HEK293 (cell line): Measurements from ENCODE around the gene CSTA.

Source experiments
- CTCF ChIA-PET: fragments of 350-600 bp; formaldehyde crosslinking; extraction: SDS; loops from one replicate; lab custom pipeline; 2021; ENCODE audit warnings: antibody characterized with exemption; lab: Yijun Ruan, JAX
- POLR2A ChIA-PET: fragments of 300-600 bp; formaldehyde crosslinking; extraction: SDS; loops from one replicate; lab custom pipeline; 2020; ENCODE audit warnings: antibody characterized with exemption, inconsistent platforms; lab: Yijun Ruan, JAX
- H3K27ac ChIP-seq: fragments of 200-500 bp; sonication (Bioruptor generic); 2 replicates; pipeline ENCODE4 v1.5.1; 2014; ENCODE audit warnings: low read depth, low read length, control low read depth, inconsistent platforms; ENCODE audit errors: extremely low read depth
- H3K36me3 ChIP-seq, 2 experiments: fragments of 200-500 bp in 1 of 2; sonication (Bioruptor generic) in 1 of 2; 1 replicate in 1 of 2; 2 replicates in 1 of 2; pipeline ENCODE4 v1.5.1; 2014 to 2017; ENCODE audit warnings: inconsistent platforms in 2 of 2, low read length in 2 of 2; ENCODE audit not compliant: control insufficient read depth in 2 of 2, insufficient read depth in 1 of 2
- H3K4me1 ChIP-seq: fragments of 200-500 bp; sonication (Bioruptor generic); 2 replicates; pipeline ENCODE4 v1.5.1; 2014; ENCODE audit warnings: mild to moderate bottlenecking, low read length, inconsistent platforms; ENCODE audit not compliant: control insufficient read depth, insufficient read depth
- H3K4me3 ChIP-seq: 2 replicates; pipeline ENCODE4 v1.5.1; 2011; ENCODE audit warnings: low read depth, mild to moderate bottlenecking, control low read depth, low read length, moderate library complexity
- H3K9me3 ChIP-seq: fragments of 200-500 bp; sonication (Bioruptor generic); 2 replicates; pipeline ENCODE4 v1.5.1; 2014; ENCODE audit warnings: low read depth, low read length, inconsistent platforms; ENCODE audit not compliant: control insufficient read depth, insufficient read depth
- KLF1 ChIP-seq: fragments of 450-650 bp; formaldehyde crosslinking; IDR thresholded peaks from 2 replicates; pipeline ENCODE4 v1.5.1; 2016; ENCODE audit warnings: missing biosample characterization, missing genetic modification characterization
- ZBTB17 ChIP-seq: fragments of 450-650 bp; formaldehyde crosslinking; IDR thresholded peaks from 2 replicates; pipeline ENCODE4 v1.5.1; 2016; ENCODE audit warnings: missing biosample characterization, missing genetic modification characterization
- ZNF146 ChIP-seq: fragments of 450-650 bp; formaldehyde crosslinking; IDR thresholded peaks from 2 replicates; pipeline ENCODE4 v1.5.1; 2016; ENCODE audit warnings: missing biosample characterization, missing genetic modification characterization
- ZNF223 ChIP-seq: fragments of 450-650 bp; formaldehyde crosslinking; IDR thresholded peaks from 2 replicates; pipeline ENCODE4 v1.5.1; 2016; ENCODE audit warnings: missing biosample characterization, missing genetic modification characterization
- ZNF548 ChIP-seq: fragments of 450-650 bp; formaldehyde crosslinking; IDR thresholded peaks from 2 replicates; pipeline ENCODE4 v1.5.1; 2016; ENCODE audit warnings: missing biosample characterization, missing genetic modification characterization
- ZNF610 ChIP-seq: fragments of 450-650 bp; formaldehyde crosslinking; IDR thresholded peaks from 2 replicates; pipeline ENCODE4 v1.5.1; 2016; ENCODE audit warnings: missing biosample characterization, missing genetic modification characterization, borderline replicate concordance
- ZNF654 ChIP-seq: fragments of 450-650 bp; formaldehyde crosslinking; IDR thresholded peaks from 2 replicates; pipeline ENCODE4 v1.5.1; 2016; ENCODE audit warnings: low read depth, missing biosample characterization, missing genetic modification characterization
- ZNF777 ChIP-seq: fragments of 450-650 bp; formaldehyde crosslinking; IDR thresholded peaks from 2 replicates; pipeline ENCODE4 v1.5.1; 2017; ENCODE audit warnings: missing biosample characterization, missing genetic modification characterization, borderline replicate concordance
- TF ChIP-seq, protein P1 (sequence below): fragments of 450-650 bp; formaldehyde crosslinking; IDR thresholded peaks from 2 replicates; pipeline ENCODE4 v1.5.1; 2016; ENCODE audit warnings: missing biosample characterization, missing genetic modification characterization, borderline replicate concordance
- TF ChIP-seq, protein P2 (sequence below): fragments of 450-650 bp; formaldehyde crosslinking; IDR thresholded peaks from 2 replicates; pipeline ENCODE4 v1.5.0; 2017; ENCODE audit warnings: missing biosample characterization, missing genetic modification characterization, borderline replicate concordance
- TF ChIP-seq, protein P3 (sequence below): fragments of 450-650 bp; IDR thresholded peaks from 2 replicates; pipeline ENCODE4 v1.5.1; 2018; ENCODE audit warnings: missing biosample characterization, mild to moderate bottlenecking, missing genetic modification characterization
- TF ChIP-seq, protein P4 (sequence below): fragments of 450-650 bp; formaldehyde crosslinking; IDR thresholded peaks from 2 replicates; pipeline ENCODE4 v1.5.1; 2016; ENCODE audit warnings: missing biosample characterization, missing genetic modification characterization

CSTA gene

DNA sequence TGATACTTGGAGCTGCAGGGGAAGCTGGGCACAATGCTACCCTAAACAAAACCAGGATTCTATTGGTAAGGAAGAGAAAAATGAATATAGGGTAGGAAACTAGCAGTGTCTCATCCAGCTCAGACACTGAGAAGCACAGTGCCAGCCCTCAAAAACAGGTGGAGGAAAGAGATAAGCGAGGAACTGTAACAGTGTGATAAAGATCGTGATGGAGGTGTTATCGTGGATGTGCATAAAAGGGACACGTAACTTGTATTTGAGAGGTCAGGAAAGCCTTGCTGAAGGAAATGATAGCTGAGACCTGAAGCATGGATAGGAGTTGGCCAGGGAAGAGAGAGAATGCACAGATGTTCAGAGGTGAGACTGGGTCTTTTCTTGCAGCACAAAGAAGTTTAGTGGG lies 30.6 kb downstream of the CSTA start:
- Histone ChIP-seq H3K36me3 (peaks cover 0 to 13% of the 10 kb centered on the region in 2 experiments; a peak in 2 of 3 replicates), H3K9me3 (no peaks in the 10 kb centered on the region), H3K4me1 (no peaks in the 10 kb centered on the region), H3K4me3 (no peak overlapping the region), H3K27ac (no peak overlapping the region)
- ChIA-PET POLR2A (no interaction called here), CTCF (interaction anchor here (2.3 kb wide), 1 partner anchor 254 kb away, joined by 15 read pairs; no protein-coding TSS in a partner anchor)
- TF ChIP-seq, protein P1, sequence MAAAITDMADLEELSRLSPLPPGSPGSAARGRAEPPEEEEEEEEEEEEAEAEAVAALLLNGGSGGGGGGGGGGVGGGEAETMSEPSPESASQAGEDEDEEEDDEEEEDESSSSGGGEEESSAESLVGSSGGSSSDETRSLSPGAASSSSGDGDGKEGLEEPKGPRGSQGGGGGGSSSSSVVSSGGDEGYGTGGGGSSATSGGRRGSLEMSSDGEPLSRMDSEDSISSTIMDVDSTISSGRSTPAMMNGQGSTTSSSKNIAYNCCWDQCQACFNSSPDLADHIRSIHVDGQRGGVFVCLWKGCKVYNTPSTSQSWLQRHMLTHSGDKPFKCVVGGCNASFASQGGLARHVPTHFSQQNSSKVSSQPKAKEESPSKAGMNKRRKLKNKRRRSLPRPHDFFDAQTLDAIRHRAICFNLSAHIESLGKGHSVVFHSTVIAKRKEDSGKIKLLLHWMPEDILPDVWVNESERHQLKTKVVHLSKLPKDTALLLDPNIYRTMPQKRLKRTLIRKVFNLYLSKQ: no peak
- TF ChIP-seq ZNF223 (no peak), ZNF548 (tag by site-specific recombination) (no peak), ZNF610 (tag by site-specific recombination) (no peak), KLF1 (tag by site-specific recombination) (no peak), ZNF777 (tag by site-specific recombination) (no peak)
- TF ChIP-seq, protein P2, sequence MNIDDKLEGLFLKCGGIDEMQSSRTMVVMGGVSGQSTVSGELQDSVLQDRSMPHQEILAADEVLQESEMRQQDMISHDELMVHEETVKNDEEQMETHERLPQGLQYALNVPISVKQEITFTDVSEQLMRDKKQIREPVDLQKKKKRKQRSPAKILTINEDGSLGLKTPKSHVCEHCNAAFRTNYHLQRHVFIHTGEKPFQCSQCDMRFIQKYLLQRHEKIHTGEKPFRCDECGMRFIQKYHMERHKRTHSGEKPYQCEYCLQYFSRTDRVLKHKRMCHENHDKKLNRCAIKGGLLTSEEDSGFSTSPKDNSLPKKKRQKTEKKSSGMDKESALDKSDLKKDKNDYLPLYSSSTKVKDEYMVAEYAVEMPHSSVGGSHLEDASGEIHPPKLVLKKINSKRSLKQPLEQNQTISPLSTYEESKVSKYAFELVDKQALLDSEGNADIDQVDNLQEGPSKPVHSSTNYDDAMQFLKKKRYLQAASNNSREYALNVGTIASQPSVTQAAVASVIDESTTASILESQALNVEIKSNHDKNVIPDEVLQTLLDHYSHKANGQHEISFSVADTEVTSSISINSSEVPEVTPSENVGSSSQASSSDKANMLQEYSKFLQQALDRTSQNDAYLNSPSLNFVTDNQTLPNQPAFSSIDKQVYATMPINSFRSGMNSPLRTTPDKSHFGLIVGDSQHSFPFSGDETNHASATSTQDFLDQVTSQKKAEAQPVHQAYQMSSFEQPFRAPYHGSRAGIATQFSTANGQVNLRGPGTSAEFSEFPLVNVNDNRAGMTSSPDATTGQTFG (tag by site-specific recombination): no peak

DNA sequence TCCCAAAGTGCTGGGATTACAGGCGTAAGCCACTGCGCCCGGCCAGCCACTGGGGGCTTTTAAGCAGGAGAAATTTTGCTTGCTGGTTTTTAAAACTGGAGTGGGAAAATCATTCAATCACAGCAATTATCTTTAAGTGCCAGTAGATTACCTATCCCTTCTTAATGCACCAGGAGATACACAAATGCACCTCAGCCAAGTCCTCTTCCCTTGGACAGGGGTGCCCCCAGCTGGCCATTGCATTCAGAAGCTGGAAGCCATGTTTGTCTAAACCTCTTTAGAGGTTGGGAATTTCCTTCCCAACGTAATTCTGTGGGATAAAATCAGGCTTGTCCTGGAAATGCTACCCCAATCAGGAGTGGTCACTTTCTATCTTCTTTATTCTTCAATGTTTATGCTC lies 31.4 kb downstream of the CSTA start:
- Histone ChIP-seq H3K36me3 (peaks cover 0 to 17% of the 10 kb centered on the region in 2 experiments; a peak in 2 of 3 replicates), H3K27ac (no peak overlapping the region), H3K4me1 (no peaks in the 10 kb centered on the region), H3K9me3 (no peaks in the 10 kb centered on the region), H3K4me3 (no peak overlapping the region)
- TF ChIP-seq, protein P3, sequence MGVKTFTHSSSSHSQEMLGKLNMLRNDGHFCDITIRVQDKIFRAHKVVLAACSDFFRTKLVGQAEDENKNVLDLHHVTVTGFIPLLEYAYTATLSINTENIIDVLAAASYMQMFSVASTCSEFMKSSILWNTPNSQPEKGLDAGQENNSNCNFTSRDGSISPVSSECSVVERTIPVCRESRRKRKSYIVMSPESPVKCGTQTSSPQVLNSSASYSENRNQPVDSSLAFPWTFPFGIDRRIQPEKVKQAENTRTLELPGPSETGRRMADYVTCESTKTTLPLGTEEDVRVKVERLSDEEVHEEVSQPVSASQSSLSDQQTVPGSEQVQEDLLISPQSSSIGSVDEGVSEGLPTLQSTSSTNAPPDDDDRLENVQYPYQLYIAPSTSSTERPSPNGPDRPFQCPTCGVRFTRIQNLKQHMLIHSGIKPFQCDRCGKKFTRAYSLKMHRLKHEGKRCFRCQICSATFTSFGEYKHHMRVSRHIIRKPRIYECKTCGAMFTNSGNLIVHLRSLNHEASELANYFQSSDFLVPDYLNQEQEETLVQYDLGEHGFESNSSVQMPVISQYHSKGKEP (tag by site-specific recombination): peak; percentile 38; the same call in 1 of the 2 replicates
- peak; percentile 45; the same call in 1 of the 2 replicates for TF ChIP-seq ZBTB17 (tag by site-specific recombination)
- TF ChIP-seq, protein P4, sequence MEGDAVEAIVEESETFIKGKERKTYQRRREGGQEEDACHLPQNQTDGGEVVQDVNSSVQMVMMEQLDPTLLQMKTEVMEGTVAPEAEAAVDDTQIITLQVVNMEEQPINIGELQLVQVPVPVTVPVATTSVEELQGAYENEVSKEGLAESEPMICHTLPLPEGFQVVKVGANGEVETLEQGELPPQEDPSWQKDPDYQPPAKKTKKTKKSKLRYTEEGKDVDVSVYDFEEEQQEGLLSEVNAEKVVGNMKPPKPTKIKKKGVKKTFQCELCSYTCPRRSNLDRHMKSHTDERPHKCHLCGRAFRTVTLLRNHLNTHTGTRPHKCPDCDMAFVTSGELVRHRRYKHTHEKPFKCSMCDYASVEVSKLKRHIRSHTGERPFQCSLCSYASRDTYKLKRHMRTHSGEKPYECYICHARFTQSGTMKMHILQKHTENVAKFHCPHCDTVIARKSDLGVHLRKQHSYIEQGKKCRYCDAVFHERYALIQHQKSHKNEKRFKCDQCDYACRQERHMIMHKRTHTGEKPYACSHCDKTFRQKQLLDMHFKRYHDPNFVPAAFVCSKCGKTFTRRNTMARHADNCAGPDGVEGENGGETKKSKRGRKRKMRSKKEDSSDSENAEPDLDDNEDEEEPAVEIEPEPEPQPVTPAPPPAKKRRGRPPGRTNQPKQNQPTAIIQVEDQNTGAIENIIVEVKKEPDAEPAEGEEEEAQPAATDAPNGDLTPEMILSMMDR (tag by site-specific recombination): peak; percentile 32; the same call in 1 of the 2 replicates
- TF ChIP-seq ZNF146 (tag by site-specific recombination): no peak
- TF ChIP-seq ZNF654 (tag by site-specific recombination): peak; percentile 55
- ChIA-PET POLR2A (no interaction called here), CTCF (interaction anchor here (0.6 to 2.3 kb wide), 4 partner anchors 85 to 494 kb away, joined by 3 to 15 read pairs (median 3); no protein-coding TSS in a partner anchor)
